ENCODE data around the gene XYLT1.

Gene XYLT1

GRCh38 chr16:17078931-17079631 is 391.7 kb downstream of the XYLT1 start:
- H3K4me3 ChIP-seq (ENCODE audit: low read depth, low read length) = no peak overlapping the region
- no peak for DNase-seq (ENCODE audit: low read depth)
- no peak for TF ChIP-seq CTCF (IDR thresholded peaks at IDR 0.05; ENCODE audit: insufficient read depth, low read depth, low read length, missing control alignments)

GRCh38 chr16:17076818-17077498 is 393.8 kb downstream of the XYLT1 start:
- no peak overlapping the region for H3K4me3 ChIP-seq (ENCODE audit: low read depth, low read length)
- TF ChIP-seq CTCF (IDR thresholded peaks at IDR 0.05; ENCODE audit: insufficient read depth, low read depth, low read length, missing control alignments) = no peak
- no peak for DNase-seq (ENCODE audit: low read depth)

DNA sequence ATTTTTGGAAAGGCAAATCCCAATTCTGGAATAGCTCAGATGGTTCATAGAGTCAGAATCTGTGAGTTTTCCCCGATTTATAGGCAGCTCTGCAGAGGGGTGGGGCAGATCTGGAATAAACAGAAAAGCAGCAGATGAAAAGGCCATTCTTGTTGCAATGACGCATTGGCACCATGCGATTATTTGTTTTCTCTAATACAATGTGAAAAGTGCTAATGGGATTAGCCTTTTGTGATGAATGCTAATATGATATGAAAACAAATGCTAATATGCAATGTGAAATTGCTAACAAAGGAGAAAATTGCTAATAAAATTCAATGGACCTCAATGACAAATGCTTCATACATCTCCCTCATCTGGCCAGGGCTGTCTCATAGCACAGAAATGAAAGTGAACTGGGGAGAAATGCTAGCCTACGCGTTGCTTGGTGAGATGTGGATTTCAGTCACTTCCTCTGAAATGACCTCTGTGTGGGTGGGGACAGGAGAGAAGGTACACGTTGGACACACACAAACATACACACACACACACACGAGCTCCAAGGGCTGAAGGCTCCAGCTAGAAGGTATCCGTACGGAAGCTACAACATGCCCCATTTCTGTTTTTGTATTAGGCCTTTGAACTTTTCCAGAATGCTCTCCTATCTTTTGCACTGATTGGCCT is 394.5 kb downstream of the XYLT1 start:
- TF ChIP-seq CTCF (IDR thresholded peaks at IDR 0.05; ENCODE audit: insufficient read depth, low read depth, low read length, missing control alignments) = no peak
- peak; percentile 49 for DNase-seq (ENCODE audit: low read depth)
- H3K4me3 ChIP-seq (ENCODE audit: low read depth, low read length) = no peak overlapping the region

GRCh38 chr16:17072104-17072503 is 398.7 kb downstream of the XYLT1 start:
- TF ChIP-seq CTCF (IDR thresholded peaks at IDR 0.05; ENCODE audit: insufficient read depth, low read depth, low read length, missing control alignments) = no peak
- DNase-seq (ENCODE audit: low read depth) = peak; percentile 16
- H3K4me3 ChIP-seq (ENCODE audit: low read depth, low read length) = no peak overlapping the region

DNA sequence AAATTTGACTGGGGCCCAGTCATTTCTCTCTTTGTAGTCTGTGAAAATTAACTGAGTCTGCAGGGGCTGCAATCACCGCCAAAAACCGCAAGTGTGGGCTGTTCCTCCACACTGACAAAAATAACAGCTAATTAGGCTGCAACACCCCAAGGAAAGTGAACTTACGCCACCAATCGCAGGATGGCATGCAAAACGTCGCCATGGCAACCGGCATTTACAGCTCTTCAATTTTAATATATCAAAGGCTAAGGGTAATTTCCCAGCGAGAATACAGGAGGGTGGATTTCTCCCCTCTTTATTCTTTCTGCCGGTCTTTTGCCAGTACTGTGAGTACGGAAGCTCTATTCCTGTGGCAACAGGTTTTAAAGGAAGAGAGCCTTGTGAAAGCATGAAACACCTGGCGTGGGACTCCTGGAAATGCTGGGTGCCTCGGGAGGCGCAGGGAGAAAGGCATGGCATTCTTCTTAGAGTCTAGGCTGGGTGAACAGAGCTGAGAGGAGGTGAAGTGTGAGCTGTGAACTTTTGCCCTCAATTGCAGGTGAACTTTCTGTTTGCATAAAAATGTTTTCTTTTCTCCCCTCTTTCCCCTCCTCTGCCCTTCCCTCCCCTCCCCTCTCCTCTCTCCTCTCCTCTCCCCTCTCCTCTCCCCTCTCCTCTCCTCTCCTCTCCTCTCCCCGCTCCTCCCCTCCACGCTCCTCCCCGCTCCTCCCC is 399.7 kb downstream of the XYLT1 start:
- TF ChIP-seq CTCF (IDR thresholded peaks at IDR 0.05; ENCODE audit: insufficient read depth, low read depth, low read length, missing control alignments) = no peak
- peak; percentile 97 for DNase-seq (ENCODE audit: low read depth)
- peak overlapping the region; percentile 38 for H3K4me3 ChIP-seq (ENCODE audit: low read depth, low read length)

DNA sequence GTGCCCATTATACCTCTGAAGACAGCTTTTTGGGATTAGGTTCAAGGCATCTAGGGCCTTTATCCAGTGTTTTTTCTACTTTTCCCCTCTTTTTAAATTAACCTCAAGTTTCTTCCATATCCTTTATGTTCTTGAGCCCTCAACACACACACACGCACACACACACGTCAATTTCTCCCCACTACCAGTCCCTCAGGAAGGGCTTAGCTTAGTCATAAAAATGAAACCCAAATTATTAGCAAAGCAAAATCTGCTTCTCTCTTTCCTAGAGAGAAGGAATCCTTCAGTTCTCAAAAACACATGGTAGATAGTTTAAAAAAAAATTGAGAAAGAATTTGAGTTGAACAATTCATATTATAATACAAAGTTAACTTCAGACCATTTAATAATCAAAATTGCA is 401.1 kb downstream of the XYLT1 start:
- no peak for TF ChIP-seq CTCF (IDR thresholded peaks at IDR 0.05; ENCODE audit: insufficient read depth, low read depth, low read length, missing control alignments)

More for the DNA sequence above, 401.1 kb downstream of the XYLT1 start:
- peak; percentile 28 for DNase-seq (ENCODE audit: low read depth)
- H3K4me3 ChIP-seq (ENCODE audit: low read depth, low read length) = no peak overlapping the region

Data from GM12865 (cell line).